GM12872 (cell line): ENCODE data around the gene ANKFY1.

ENCODE experiments used
- CTCF ChIP-seq: IDR thresholded peaks from 3 replicates; pipeline ENCODE4 v1.5.1; 2011; ENCODE audit warnings: low read depth, mild to moderate bottlenecking, low read length, moderate library complexity; ENCODE audit not compliant: insufficient read depth

ANKFY1 gene

GRCh38 chr17:4204190-4204589 lies 59.6 kb downstream of the ANKFY1 start:
- TF ChIP-seq CTCF, result no peak

- no peak for TF ChIP-seq CTCF
These were observed 62.6 kb downstream of the ANKFY1 start for GRCh38 chr17:4201226-4201625.

- TF ChIP-seq CTCF, result peak; percentile 82
These were observed 63.9 kb downstream of the ANKFY1 start for GRCh38 chr17:4199818-4200402.

- TF ChIP-seq CTCF, result no peak
These were observed 64.8 kb downstream of the ANKFY1 start for GRCh38 chr17:4198995-4199394.

- TF ChIP-seq CTCF, result no peak
These were observed 68.5 kb downstream of the ANKFY1 start for GRCh38 chr17:4195306-4195705.

- TF ChIP-seq CTCF, result no peak
These were observed 69.0 kb downstream of the ANKFY1 start for GRCh38 chr17:4194796-4195195.

GRCh38 chr17:4189280-4189679 lies 74.5 kb downstream of the ANKFY1 start:
- TF ChIP-seq CTCF, result no peak
